Neural cell (in vitro differentiated cells): ENCODE results near the gene SAMD4A. TPM values are rescaled to one million over a fixed set of nuclear protein-coding genes. Genes with fewer than 3 reads are reported as not detected.

Experiments
- H2AFZ ChIP-seq: fragments of 200-600, 300-800 bp; sonication (generic), shearing (Covaris generic); 2 replicates; pipeline ENCODE4 v1.6.0; 2014; ENCODE audit warnings: low read depth, mild to moderate bottlenecking, antibody characterized with exemption, low read length, moderate library complexity
- H3F3A ChIP-seq: fragments of 200-600 bp; shearing (Covaris generic); 2 replicates; pipeline ENCODE4 v1.6.1; 2016; ENCODE audit warnings: mild to moderate bottlenecking, moderate library complexity, mixed read lengths, antibody characterized with exemption, low read length; ENCODE audit not compliant: insufficient read depth, poor library complexity, severe bottlenecking
- H3K27ac ChIP-seq: fragments of 200-600, 300-800 bp; sonication (generic), shearing (Covaris generic); 2 replicates; pipeline ENCODE4 v1.5.1; 2014; ENCODE audit warnings: mild to moderate bottlenecking, low read length, moderate library complexity
- H3K27me3 ChIP-seq: fragments of 300-800, 200-600 bp; sonication (generic), shearing (Covaris generic); 2 replicates; pipeline ENCODE4 v1.6.0; 2014; ENCODE audit warnings: mild to moderate bottlenecking, low read depth, low read length, moderate library complexity; ENCODE audit not compliant: insufficient read depth
- H3K36me3 ChIP-seq: fragments of 300-800, 200-600 bp; sonication (generic), shearing (Covaris generic); 2 replicates; pipeline ENCODE4 v1.5.1; 2014; ENCODE audit warnings: mild to moderate bottlenecking, antibody characterized with exemption, low read length, moderate library complexity; ENCODE audit not compliant: insufficient read depth
- H3K4me2 ChIP-seq: fragments of 300-800, 200-600 bp; sonication (generic), shearing (Covaris generic); 2 replicates; pipeline ENCODE4 v1.6.0; 2014; ENCODE audit warnings: mild to moderate bottlenecking, low read length
- H3K4me3 ChIP-seq: fragments of 300-800, 200-600 bp; sonication (generic), shearing (Covaris generic); 2 replicates; pipeline ENCODE4 v1.5.1; 2014; ENCODE audit warnings: mild to moderate bottlenecking, low read length, moderate library complexity
- H3K79me2 ChIP-seq: fragments of 200-600 bp; shearing (Covaris generic); replicated peaks from 2 replicates; pipeline ENCODE4 v1.6.0; 2014; ENCODE audit warnings: mild to moderate bottlenecking, low read length, moderate library complexity; ENCODE audit not compliant: insufficient read depth
- H3K9ac ChIP-seq: fragments of 300-800, 200-600 bp; sonication (generic), shearing (Covaris generic); 2 replicates; pipeline ENCODE4 v1.6.1; 2016; ENCODE audit warnings: mild to moderate bottlenecking, low read length, mixed read lengths
- H3K9me2 ChIP-seq: fragments of 200-600 bp; shearing (Covaris generic); 2 replicates; pipeline ENCODE4 v1.6.1; 2016; ENCODE audit warnings: mild to moderate bottlenecking, low read length, mixed read lengths; ENCODE audit not compliant: insufficient read depth
- H3K9me3 ChIP-seq: fragments of 200-600, 300-800 bp; sonication (generic), shearing (Covaris generic); 2 replicates; pipeline ENCODE4 v1.6.1; 2016; ENCODE audit warnings: mild to moderate bottlenecking, mixed run types, low read length, moderate library complexity, mixed read lengths
- H4K20me1 ChIP-seq: fragments of 200-600 bp; shearing (Covaris generic); 2 replicates; pipeline ENCODE4 v1.6.1; 2016; ENCODE audit warnings: mild to moderate bottlenecking, mixed run types; ENCODE audit not compliant: insufficient read depth
- EP300 ChIP-seq: fragments of 450-650 bp; conservative IDR thresholded peaks from 2 replicates; pipeline ENCODE4 v1.6.1; 2014; ENCODE audit warnings: antibody characterized with exemption, mild to moderate bottlenecking, moderate library complexity; ENCODE audit not compliant: poor library complexity, severe bottlenecking
- EZH2 ChIP-seq: fragments of 200-600, 300-800 bp; shearing (Covaris generic), sonication (generic); IDR thresholded peaks from 2 replicates; pipeline ENCODE4 v1.6.1; 2014; ENCODE audit warnings: antibody characterized with exemption, low read length, borderline replicate concordance, mild to moderate bottlenecking; ENCODE audit not compliant: insufficient read depth, poor library complexity, severe bottlenecking
- MXI1 ChIP-seq: fragments of 450-650 bp; conservative IDR thresholded peaks from 2 replicates; pipeline ENCODE4 v1.6.1; 2014; ENCODE audit warnings: antibody characterized with exemption, mild to moderate bottlenecking; ENCODE audit not compliant: poor library complexity, severe bottlenecking
- POLR2AphosphoS5 ChIP-seq: IDR thresholded peaks from 2 replicates; pipeline ENCODE4 v1.6.1; 2012
- RAD21 ChIP-seq: fragments of 450-650 bp; conservative IDR thresholded peaks from 2 replicates; pipeline ENCODE4 v1.6.1; 2014; ENCODE audit warnings: antibody characterized with exemption, mild to moderate bottlenecking, moderate library complexity
- REST ChIP-seq: IDR thresholded peaks from 2 replicates; pipeline ENCODE4 v1.6.1; 2012; ENCODE audit warnings: borderline replicate concordance
- SMC3 ChIP-seq: fragments of 450-650 bp; conservative IDR thresholded peaks from 2 replicates; pipeline ENCODE4 v1.6.1; 2014; ENCODE audit warnings: antibody characterized with exemption, mild to moderate bottlenecking, moderate library complexity; ENCODE audit not compliant: poor library complexity
- TAF1 ChIP-seq: IDR thresholded peaks from 2 replicates; pipeline ENCODE4 v1.6.1; 2012; ENCODE audit warnings: low read depth
- polyA plus RNA-seq: library from polyadenylated mRNA; depleted of rRNA; stranded (reverse); fragments of >200 nt; gene quantifications from 2 replicates; pipeline ENCODE4 v1.2.3, GENCODE V29; 2014
- TF ChIP-seq, protein P1 (sequence below): fragments of 450-650 bp; IDR thresholded peaks from 2 replicates; pipeline ENCODE4 v1.5.1; 2014; ENCODE audit warnings: antibody characterized with exemption, mild to moderate bottlenecking, moderate library complexity; ENCODE audit not compliant: poor library complexity, severe bottlenecking

Gene SAMD4A
- polyA plus RNA-seq, 1 donor from 2014 or later, result 1.0 TPM

GRCh38 chr14:54712465-54713200, 145.7 kb downstream of the SAMD4A start:
- TF ChIP-seq RAD21, result no peak
- TF ChIP-seq MXI1, result no peak
- TF ChIP-seq REST, result no peak
- H4K20me1 ChIP-seq, result no peaks in the 10 kb centered on the region
- no peak overlapping the region for H3K4me3 ChIP-seq
- H3K36me3 ChIP-seq, result no peaks in the 10 kb centered on the region
- no peaks in the 10 kb centered on the region for H3K9me3 ChIP-seq
- no peaks in the 10 kb centered on the region for H3F3A ChIP-seq
- no peak overlapping the region for H3K9ac ChIP-seq
- H3K27me3 ChIP-seq, result no peaks in the 10 kb centered on the region
- no peaks in the 10 kb centered on the region for H3K79me2 ChIP-seq
- H3K4me2 ChIP-seq, result no peak overlapping the region
- H2AFZ ChIP-seq, result no peak overlapping the region
- H3K9me2 ChIP-seq, result no peaks in the 10 kb centered on the region
- no peak overlapping the region for H3K27ac ChIP-seq

- Histone ChIP-seq H3K9me3 (no peaks in the 10 kb centered on the region), H3K4me2 (no peak overlapping the region), H3K9ac (no peak overlapping the region), H2AFZ (no peak overlapping the region), H3K27ac (no peak overlapping the region), H3F3A (no peaks in the 10 kb centered on the region), H3K79me2 (no peaks in the 10 kb centered on the region), H4K20me1 (no peaks in the 10 kb centered on the region), H3K27me3 (no peaks in the 10 kb centered on the region), H3K36me3 (no peaks in the 10 kb centered on the region), H3K9me2 (no peaks in the 10 kb centered on the region), H3K4me3 (no peak overlapping the region)
- no peak for TF ChIP-seq SMC3
- TF ChIP-seq, protein P1, sequence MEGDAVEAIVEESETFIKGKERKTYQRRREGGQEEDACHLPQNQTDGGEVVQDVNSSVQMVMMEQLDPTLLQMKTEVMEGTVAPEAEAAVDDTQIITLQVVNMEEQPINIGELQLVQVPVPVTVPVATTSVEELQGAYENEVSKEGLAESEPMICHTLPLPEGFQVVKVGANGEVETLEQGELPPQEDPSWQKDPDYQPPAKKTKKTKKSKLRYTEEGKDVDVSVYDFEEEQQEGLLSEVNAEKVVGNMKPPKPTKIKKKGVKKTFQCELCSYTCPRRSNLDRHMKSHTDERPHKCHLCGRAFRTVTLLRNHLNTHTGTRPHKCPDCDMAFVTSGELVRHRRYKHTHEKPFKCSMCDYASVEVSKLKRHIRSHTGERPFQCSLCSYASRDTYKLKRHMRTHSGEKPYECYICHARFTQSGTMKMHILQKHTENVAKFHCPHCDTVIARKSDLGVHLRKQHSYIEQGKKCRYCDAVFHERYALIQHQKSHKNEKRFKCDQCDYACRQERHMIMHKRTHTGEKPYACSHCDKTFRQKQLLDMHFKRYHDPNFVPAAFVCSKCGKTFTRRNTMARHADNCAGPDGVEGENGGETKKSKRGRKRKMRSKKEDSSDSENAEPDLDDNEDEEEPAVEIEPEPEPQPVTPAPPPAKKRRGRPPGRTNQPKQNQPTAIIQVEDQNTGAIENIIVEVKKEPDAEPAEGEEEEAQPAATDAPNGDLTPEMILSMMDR, result no peak
- no peak for TF ChIP-seq TAF1
- TF ChIP-seq REST, result no peak
- TF ChIP-seq EP300, result no peak
- TF ChIP-seq POLR2AphosphoS5, result no peak
- TF ChIP-seq RAD21, result no peak
- no peak for TF ChIP-seq EZH2
- no peak for TF ChIP-seq MXI1
These were observed 146.5 kb downstream of the SAMD4A start for GRCh38 chr14:54713379-54713778.
